Natural killer cell (primary cell): Measurements from ENCODE around the gene LRRC3B. TPM values are rescaled to one million over a fixed set of nuclear protein-coding genes. Genes with fewer than 3 reads are reported as not detected.
A peak's percentile ranks its signal among the peaks of the same experiment; 100 is the strongest.

ENCODE experiments used
- ATAC-seq, 3 donors: fragments of 150-1000 bp in 2 of 3; fragments of 200-7000 bp in 1 of 3; cut with Tn5 transposase; 1 replicate in 1 of 3; 2 replicates in 2 of 3; pipeline ENCODE4 v1.10.0; 2021; ENCODE audit warnings: mild to moderate bottlenecking in 2 of 3, moderate library complexity in 2 of 3
- DNase-seq, 2 donors: peaks; one replicate each; pipeline versions ENCODE4 v3.0.0 to v3.0.0-alpha.2; 2013 to 2021; ENCODE audit warnings: mixed read lengths in 1 of 2
- H3K27ac ChIP-seq: one replicate; pipeline ENCODE4 v1.5.1; 2013; ENCODE audit warnings: mild to moderate bottlenecking, low read length
- H3K27me3 ChIP-seq: one replicate; pipeline ENCODE4 v1.6.1; 2013; ENCODE audit warnings: low read length; ENCODE audit not compliant: control insufficient read depth, insufficient read depth
- H3K36me3 ChIP-seq: one replicate; pipeline ENCODE4 v1.6.1; 2013; ENCODE audit warnings: low read length; ENCODE audit not compliant: control insufficient read depth, insufficient read depth
- H3K4me1 ChIP-seq: one replicate; pipeline ENCODE4 v1.6.1; 2013; ENCODE audit warnings: low read length; ENCODE audit not compliant: control insufficient read depth, insufficient read depth
- H3K4me3 ChIP-seq: one replicate; pipeline ENCODE4 v1.5.1; 2013; ENCODE audit warnings: low read length
- H3K9me3 ChIP-seq: one replicate; pipeline ENCODE4 v1.6.1; 2013; ENCODE audit warnings: low read length; ENCODE audit not compliant: control insufficient read depth, insufficient read depth
- H3K27ac Mint-ChIP-seq, 2 donors: one replicate each; pipeline ENCODE4 v1.8.0; 2022; ENCODE audit warnings: mild to moderate bottlenecking in 2 of 2, mixed read lengths in 2 of 2, moderate library complexity in 1 of 2
- H3K27me3 Mint-ChIP-seq, 2 donors: one replicate each; pipeline ENCODE4 v1.8.0; 2022; ENCODE audit warnings: low read depth in 2 of 2, mixed read lengths in 2 of 2
- H3K36me3 Mint-ChIP-seq: one replicate; pipeline ENCODE4 v1.8.0; 2022; ENCODE audit warnings: mixed read lengths
- H3K4me1 Mint-ChIP-seq, 2 donors: one replicate each; pipeline ENCODE4 v1.8.0; 2022; ENCODE audit warnings: mixed read lengths in 2 of 2
- H3K4me3 Mint-ChIP-seq: one replicate; pipeline ENCODE4 v1.8.0; 2022; ENCODE audit warnings: mild to moderate bottlenecking, moderate library complexity, mixed read lengths
- H3K9me3 Mint-ChIP-seq, 2 donors: one replicate each; pipeline ENCODE4 v1.8.0; 2022; ENCODE audit warnings: mixed read lengths in 2 of 2
- CTCF ChIP-seq: fragments of 200-600 bp; IDR thresholded peaks from one replicate; pipeline ENCODE4 v1.8.0; 2022; ENCODE audit warnings: antibody characterized with exemption
- WGBS: methylation state at CpG from one replicate; pipeline ENCODE4 v1.1.7; 2013; ENCODE audit warnings: missing lambda C conversion rate; ENCODE audit not compliant: insufficient coverage; 5-methylcytosine and 5-hydroxymethylcytosine counted together
- intact Hi-C: fragments of 100-400 bp; cut with micrococcal nuclease; formaldehyde crosslinking; loops from one replicate; pipeline ENCODE4 v1.14.2; 2022
- total RNA-seq, 4 donors: library from RNA; stranded (reverse); fragments of 120-200 nt in 1 of 4; gene quantifications; one replicate each; pipeline versions ENCODE4 v1.2.3 to v1.2.4, GENCODE V29; 2013 to 2022

LRRC3B gene
- total RNA-seq, 3 donors from 2014 or later (not counting 1 experiment from before 2014, with no cell fraction given): not detected

GRCh38 chr3:26704736-26705135 lies 82.2 kb downstream of the LRRC3B start:
- ATAC-seq (no peak), DNase-seq (no peak)
- H3K9me3 ChIP-seq: no peaks in the 10 kb centered on the region
- no peak for TF ChIP-seq CTCF
- 77% methylated on average over 1 of the region's 2 CpGs for WGBS
- no peaks in the 10 kb centered on the region for H3K36me3 Mint-ChIP-seq
- no peaks in the 10 kb centered on the region for H3K36me3 ChIP-seq
- intact Hi-C loops: no loop called here
- no peaks in the 10 kb centered on the region for H3K27me3 Mint-ChIP-seq
- H3K4me3 Mint-ChIP-seq: no peak overlapping the region
- no peak overlapping the region for H3K27ac Mint-ChIP-seq
- no peaks in the 10 kb centered on the region for H3K27me3 ChIP-seq
- H3K27ac ChIP-seq: no peak overlapping the region
- H3K4me1 ChIP-seq: no peaks in the 10 kb centered on the region
- no peak overlapping the region for H3K4me3 ChIP-seq
- no peaks in the 10 kb centered on the region for H3K4me1 Mint-ChIP-seq
- H3K9me3 Mint-ChIP-seq: peaks cover 3 to 4% of the 10 kb centered on the region in 2 donors

GRCh38 chr3:26708501-26708900 lies 85.9 kb downstream of the LRRC3B start:
- no peaks in the 10 kb centered on the region for H3K36me3 ChIP-seq
- H3K27me3 ChIP-seq: no peaks in the 10 kb centered on the region
- TF ChIP-seq CTCF: no peak
- H3K9me3 ChIP-seq: no peaks in the 10 kb centered on the region
- H3K4me1 ChIP-seq: no peaks in the 10 kb centered on the region
- peaks cover 2 to 5% of the 10 kb centered on the region in 2 donors for H3K9me3 Mint-ChIP-seq
- no peak overlapping the region for H3K4me3 Mint-ChIP-seq
- no peak overlapping the region for H3K27ac ChIP-seq
- intact Hi-C loops: no loop called here
- no peak for DNase-seq
- no peaks in the 10 kb centered on the region for H3K27me3 Mint-ChIP-seq
- ATAC-seq: no peak
- no CpG with 5 or more reads among the region's 1 CpG for WGBS
- no peaks in the 10 kb centered on the region for H3K4me1 Mint-ChIP-seq
- H3K36me3 Mint-ChIP-seq: no peaks in the 10 kb centered on the region
- no peak overlapping the region for H3K4me3 ChIP-seq
- no peak overlapping the region for H3K27ac Mint-ChIP-seq

- ATAC-seq (peak in 1 of 3 donors; percentile 38), DNase-seq (peak in 1 of 2 donors; percentile 42)
- H3K4me1 Mint-ChIP-seq: no peaks in the 10 kb centered on the region
- Histone ChIP-seq H3K9me3 (no peaks in the 10 kb centered on the region), H3K4me3 (no peak overlapping the region), H3K4me1 (no peaks in the 10 kb centered on the region), H3K27me3 (no peaks in the 10 kb centered on the region), H3K36me3 (no peaks in the 10 kb centered on the region), H3K27ac (no peak overlapping the region)
- peaks cover 2 to 7% of the 10 kb centered on the region in 2 donors for H3K9me3 Mint-ChIP-seq
- no peak overlapping the region for H3K27ac Mint-ChIP-seq
- 67% methylated on average over 3 of the region's 5 CpGs for WGBS
- no peaks in the 10 kb centered on the region for H3K27me3 Mint-ChIP-seq
- TF ChIP-seq CTCF: peak; percentile 20
- H3K4me3 Mint-ChIP-seq: no peak overlapping the region
- intact Hi-C loops: no loop called here
- H3K36me3 Mint-ChIP-seq: no peaks in the 10 kb centered on the region
These were observed 89.8 kb downstream of the LRRC3B start for GRCh38 chr3:26712211-26713026.
